CD1c-positive myeloid dendritic cell (primary cell): ENCODE data around the gene RABGAP1L.
"Not testable (repeated sequence)": the region's sequence is repeated elsewhere in the genome, so short reads cannot be mapped to it uniquely, and the experiment has no call there.

Experiments
- DNase-seq: peaks from one replicate; pipeline ENCODE4 v3.0.0-alpha.2; 2016; ENCODE audit errors: extremely low spot score

The RABGAP1L gene

DNA sequence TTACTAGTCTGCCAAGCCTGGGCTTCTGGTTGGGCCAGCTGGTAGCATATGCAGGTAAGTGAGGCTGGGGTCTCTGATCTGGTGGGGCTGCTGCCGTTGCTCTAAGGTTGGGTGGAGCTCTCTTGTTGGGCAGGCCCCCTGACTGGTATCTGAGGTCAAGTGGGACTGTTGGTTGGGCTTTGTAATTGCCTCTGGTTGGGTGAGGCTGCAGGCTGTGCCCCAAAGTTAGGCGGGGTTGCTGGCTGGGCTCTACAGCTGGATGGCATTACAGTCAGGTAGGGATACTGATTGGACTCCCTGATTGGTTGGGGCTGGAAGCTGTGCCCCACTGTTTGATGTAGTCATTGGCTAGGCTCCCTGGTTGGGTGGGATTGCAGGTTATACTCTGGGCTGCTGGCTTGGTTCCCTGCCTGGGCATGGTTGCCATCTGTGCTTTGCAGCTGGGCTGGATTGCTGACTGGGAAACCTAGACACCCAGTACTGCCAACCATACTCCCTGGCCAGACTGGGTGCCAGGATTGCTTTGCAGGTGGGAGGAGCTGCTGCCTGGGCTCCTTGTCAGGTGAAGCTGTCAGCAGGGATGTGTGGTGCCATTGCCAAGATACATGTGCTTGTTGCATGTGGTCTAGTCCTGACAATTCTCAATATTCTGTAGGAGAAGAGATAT is 130.5 kb downstream of the RABGAP1L start:
- no peak for DNase-seq

DNA sequence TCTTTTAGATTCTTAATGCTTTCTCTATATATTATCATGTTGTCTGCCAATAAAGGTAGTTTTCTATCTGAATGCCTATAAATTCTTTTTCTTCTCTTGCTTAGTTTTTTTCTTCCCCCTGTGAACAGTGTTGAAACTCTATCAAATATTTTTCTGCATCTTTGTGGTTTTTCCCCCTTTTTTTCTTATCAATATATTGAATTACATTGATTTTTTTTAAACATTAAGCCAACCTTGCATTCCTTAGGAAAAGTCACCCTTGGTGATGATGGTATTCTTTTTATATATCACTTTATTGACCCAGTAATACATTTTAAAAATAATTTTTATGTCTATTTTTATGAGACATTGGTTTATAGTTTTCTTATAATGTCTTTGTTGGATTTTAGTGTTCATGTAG is 131.7 kb downstream of the RABGAP1L start:
- no peak for DNase-seq

DNA sequence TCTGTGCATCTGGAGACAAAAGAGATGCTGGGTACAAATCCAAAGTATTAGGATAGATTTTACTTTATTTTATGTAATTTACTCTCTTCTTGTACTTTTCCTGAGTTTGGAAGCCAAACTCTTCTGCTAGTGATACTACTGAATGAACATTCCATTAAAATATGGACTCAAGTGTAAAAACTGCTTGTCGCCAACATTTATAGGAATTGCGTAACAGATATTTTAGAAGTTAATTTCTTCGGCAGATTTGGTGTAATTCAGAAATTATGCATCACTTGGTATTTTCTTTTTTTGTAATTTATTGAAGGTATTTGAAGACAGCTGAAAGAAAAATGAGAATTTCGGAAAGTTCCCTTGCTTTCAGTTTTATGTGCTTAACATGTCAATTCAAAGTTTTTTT is 137.0 kb downstream of the RABGAP1L start:
- no peak for DNase-seq

DNA sequence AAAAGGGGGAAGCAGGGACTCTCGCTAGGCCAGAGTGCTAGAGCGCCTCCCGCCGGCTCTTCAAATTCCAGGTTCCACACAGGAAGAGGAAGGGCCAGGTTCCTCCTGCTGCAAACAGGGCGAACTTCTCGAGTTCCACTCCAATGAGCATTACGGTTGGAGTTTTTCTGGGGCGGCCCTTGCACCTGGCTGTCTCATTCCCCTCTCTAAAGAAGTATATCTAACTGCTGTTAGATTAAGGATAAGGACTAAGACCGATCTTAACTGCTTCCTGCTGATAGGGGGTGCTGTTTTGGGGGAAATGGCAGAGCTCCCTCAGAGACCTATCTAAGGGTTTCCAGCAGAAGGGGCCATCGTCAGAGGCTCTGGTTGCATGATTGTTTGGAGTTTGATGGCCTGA is 138.0 kb downstream of the RABGAP1L start:
- no peak for DNase-seq

DNA sequence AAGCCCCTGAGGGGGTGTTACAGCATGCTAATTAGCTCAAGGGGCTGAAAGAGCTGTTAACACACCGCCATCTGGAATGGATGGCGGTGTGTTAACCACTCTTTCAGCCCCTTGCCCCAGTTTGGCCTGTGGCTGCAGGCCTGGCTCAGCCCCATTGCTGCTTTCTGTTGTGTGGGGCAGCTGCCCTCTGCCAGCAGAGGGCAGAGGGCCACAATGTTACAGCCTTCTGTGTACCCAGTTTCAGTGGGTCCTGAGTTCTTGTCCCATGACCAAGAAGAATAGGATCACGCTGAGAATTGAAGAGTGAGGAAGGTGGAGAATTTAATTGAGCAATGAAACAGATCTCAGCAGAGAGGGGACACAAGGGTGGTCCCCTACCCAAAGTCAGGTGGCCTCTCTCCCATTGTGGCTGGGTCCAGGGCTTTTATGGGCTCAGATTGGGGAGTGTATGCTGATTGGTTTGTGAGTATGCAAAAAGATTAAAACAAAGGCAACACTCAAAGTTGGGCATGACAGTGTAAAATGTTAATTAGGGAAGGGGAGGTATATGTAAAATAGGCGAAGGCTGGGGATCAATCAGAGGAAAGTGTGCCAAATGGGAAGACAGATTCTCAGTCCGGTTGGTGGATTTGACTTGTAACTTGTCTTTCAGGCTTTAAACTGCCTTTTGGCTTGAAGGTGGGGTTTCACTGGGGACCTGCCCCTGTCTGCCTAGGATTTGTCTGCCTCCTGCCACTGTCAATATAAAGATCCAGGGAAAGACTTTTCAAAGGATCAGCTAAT is 142.2 kb downstream of the RABGAP1L start:
- no peak for DNase-seq

DNA sequence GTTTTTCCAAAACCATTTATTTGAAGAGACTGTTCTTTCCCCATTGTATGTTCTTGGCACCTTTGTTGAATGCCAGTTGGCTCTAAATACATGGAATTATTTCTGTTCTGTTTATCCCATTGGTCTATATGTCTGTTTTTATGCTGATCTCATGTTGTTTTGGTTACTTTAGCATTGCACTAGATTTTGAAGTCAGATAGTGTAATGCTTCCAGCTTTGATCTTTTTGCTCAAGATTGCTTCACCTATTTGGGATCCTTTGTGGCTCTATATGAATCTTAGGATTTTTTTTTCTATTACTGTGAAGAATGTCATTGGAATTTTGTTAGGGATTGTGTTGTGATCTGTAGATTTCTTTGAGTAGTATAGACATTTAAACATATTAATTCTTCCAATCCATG is 149.3 kb downstream of the RABGAP1L start:
- DNase-seq, result no peak

DNA sequence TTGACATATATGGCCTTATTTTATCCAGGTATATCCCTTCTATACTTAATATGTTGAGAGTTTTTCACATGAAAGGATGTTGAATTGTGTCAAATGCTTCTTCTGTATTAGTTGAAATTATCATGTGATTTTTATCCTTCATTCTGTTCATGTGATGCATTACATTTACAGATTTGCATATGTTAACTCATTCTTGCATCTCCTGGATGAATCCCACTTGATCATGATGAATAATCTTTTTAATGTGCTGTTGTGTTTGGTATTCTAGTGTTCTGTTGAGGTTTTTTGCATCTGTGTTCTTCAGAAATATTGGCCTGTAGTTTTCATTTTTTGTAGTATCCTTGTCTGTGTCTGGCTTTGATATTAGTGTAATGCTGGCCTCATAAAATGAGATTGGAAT is 150.2 kb downstream of the RABGAP1L start:
- DNase-seq, result no peak

DNA sequence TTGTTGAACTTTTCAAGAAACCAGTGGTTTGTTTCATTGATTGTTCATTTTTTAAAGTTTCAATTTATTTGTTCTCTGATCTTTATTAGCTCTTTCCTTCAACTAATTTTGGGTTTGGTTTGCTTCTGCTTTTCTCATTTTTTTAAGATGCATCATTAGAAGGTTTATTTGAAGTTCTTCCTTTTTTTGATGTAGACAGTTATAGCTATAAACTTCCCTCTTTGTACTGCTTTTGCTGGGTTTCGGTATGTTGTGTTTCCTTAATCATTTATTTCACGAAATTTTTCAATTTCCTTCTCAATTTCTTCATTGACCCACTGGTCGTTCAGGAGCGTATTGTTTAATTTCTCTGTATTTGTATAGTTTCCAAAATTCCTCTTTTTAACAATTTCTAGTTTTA is 155.1 kb downstream of the RABGAP1L start:
- DNase-seq, result no peak

DNA sequence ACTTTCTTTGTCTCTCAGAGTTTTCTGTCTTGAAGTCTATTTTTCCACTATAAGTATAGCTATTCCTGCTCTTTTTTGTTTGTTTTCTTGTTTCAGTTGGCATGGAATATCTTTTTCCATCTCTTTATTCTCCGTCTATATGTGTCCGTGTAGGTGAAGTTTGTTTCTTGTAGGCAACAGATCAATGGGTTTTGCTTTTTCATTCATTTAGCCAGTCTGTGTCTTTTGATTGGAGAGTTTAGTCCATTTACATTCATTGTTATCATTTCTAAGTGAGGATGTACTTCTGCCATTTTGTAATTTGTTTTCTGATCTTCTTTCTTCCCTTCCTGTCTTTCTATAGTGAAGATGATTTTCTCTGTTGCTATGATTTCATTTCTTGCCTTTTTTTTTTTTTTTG is 155.9 kb downstream of the RABGAP1L start:
- no peak for DNase-seq

DNA sequence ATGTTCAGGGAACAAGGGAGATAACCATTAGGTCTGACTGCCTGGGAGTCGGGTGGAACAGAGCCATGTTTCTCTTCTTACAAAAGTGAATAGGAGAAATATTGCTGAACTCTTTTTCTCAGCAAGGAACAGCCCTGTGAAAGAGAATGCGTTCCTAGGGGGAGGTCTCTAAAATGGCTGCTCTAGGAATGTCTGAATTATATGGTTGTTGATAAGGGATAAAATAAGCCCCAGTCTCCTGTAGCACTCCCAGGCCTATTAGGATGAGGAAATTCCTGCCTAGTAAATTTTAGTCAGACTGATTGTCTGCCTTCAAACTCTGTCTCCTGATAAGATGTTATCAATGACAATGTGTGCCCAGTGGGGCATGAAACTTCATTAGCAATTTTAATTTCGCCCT is 161.6 kb downstream of the RABGAP1L start:
- DNase-seq, result not testable (repeated sequence)

DNA sequence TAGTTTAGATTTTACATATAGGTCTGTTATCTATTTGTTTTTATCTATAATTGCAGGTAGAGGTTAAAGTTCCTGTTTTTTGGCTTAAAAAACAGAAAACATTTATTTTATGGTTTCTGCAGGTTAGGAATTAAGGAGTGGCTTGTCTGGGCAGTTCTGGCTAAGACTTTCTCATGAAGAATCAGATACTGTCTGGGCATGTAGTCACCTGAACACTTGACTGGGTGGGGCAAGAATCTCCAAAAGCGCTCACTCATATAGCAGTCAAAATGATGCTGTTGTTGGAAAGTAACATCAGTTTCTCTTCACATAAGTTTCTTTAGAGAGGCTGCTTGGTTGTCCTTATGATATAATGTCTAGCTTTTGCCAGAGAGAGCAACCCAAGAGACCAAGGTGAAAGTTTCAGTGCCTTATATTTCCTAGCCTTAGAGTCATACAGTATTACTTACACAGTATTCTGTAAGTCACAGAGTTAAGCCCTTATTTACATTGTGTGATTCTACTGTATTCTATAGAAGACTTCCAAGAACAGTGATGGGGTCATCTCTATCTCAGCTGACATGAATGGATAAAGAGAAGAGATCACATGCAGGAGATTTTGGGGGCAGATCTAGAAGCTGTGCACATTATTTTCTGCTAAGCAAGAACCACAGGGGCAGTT is 163.0 kb downstream of the RABGAP1L start:
- DNase-seq, result no peak

DNA sequence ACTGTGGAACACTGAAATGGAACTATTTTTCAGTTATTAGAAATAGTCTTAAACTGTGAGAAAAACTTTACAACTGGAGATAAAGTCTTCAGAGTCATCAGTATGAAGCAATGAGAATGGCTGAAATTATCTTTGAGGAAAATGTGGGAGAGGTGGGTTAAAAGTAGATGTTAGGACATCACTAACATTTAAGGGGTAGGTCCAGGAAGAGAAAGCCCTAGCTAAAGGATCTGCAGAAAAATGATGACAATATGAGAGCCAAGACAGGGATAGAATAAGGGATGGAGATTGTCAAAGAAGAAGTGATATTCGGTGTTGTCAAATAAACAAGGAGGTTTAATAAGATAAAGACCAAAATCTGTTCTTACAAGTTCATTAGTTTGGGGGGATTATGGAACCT is 165.2 kb downstream of the RABGAP1L start:
- no peak for DNase-seq

DNA sequence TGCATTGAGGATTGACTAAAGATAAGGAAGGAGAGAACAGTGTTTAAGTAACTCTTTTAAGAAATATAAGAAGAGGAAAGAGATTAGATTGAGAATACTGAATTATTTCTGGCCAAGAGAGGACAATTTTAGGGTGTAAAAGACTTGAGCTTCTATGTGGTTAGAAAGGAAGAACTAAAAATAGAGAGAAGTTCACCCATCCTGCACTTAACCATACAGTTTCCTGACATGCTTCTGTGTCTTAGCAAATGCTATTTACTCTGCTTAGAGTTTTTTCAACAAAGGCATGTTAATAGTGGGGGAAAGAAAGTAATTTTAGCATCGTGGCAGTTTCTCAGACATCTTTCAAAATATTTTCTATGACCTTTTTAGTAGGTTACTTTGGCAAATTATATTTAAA is 165.6 kb downstream of the RABGAP1L start:
- DNase-seq, result no peak

DNA sequence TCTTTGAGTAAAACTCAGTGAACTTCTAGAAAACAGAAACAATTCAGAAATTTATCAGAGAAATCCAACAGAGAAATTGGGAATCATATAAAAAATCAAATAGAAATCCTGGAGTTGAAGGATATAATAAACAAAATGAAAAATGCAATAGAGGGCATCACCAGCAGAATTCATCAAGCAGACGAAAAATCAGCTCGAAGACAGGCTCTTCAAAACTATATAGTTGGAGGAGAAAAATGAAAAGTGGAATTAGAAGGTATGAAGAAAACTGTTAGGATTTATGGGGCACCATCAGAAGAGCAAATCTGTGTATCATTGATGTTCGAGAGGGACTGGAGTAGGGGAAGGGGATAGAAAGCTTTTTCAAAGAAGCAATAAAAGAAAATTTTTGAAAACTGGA is 167.0 kb downstream of the RABGAP1L start:
- no peak for DNase-seq

DNA sequence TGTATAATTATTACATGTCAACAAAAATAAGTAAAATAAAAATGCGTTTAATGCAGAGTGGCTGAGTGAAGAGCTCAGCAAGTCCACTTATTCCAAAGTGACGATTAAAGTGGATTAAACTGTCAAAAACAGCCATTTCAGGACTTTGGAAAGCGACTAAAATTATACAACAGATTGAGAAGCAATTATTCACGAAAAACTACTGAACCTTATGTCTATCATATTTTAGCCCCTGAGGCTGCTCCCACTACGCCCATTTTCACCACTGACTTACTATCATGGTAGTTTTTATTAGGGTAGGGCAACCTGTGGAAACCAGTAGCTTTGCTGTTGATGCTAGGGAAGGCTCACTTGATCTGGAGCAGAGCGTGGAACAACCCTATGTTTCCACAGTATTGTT is 174.1 kb downstream of the RABGAP1L start:
- no peak for DNase-seq

DNA sequence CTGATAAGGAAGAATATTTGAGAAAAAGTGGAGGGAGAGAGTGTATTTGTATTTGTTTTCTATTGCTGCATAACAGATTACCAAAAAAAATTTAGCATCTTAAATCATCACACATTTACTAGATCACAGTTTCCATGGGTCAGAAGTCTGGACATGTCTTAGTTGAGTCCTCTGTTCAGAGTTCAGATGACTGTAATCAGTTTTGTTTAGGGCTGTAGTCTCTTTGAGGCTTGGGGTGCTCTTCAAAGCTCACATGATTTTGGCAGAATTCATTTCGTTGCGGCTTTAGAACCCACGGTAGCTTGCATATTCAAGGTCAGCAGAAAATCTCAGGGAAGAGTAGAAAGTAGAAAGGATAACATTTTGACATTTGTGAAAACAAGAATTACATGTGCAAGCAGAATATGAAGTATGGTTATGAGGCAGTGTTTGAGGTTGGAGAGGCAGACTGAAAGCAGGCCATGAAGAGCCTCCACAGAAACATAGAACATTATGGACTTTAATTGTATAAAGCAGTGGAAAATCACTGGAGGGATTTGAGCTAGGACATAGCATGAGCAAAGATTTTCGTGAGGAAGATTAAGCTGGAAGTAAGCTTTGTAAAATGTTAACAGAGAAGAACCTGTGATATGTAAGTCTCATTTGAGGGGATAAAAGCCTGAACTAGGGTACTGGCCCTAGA is 177.8 kb downstream of the RABGAP1L start:
- DNase-seq, result no peak

DNA sequence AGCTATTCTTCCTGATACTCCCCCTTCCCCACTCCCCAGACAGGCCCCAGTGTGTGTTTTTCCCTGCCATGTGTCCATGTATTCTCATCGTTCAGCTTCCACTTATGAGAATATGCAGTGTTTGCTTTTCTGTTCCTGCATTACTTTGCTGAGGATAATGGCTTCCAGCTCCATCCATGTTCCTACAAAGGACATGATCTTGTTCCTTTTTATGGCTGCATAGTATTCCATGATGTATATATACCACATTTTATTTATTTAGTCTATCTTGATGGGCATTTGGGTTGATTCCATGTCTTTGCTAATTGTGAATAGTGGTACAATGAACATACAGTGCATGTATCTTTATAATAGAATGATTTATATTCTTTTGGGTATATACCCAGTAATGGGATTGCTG is 181.1 kb downstream of the RABGAP1L start:
- DNase-seq, result not testable (repeated sequence)

DNA sequence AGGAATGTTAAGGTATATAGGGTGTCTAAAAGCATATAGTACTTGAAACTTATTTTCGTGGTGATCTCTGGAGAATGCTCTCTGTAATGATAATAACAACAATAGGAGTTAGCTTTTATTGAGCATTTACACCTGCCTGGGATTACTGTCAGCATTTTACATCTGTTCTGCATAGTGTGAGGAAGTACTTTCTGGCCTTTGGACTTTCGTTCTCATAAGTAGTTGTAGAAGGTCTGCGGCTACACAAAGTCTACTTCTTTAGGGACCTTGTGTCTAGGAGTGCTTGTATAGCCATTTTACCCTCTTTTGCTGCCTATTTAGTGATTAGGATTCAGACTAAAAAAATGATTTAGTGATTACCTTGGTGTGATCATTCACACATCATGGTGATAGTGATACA is 184.8 kb downstream of the RABGAP1L start:
- DNase-seq, result no peak

DNA sequence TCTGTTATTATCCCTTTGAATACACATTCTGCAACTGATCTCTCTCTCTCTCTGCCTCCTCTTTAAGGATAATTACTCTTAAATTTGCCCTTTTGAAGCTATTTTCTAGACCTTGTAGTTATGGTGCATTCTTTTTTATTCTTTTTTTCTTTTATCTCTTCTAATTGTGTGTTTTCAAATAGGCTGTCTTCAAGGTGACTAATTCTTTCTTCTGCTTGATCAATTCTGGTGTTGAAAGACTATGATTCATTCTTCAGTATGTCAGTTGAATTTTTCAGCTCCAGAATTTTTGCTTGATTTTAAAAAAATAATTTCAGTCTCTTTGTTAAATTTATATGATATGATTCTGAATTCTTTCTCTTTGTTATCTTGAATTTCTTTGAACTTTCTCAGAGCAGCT is 192.8 kb downstream of the RABGAP1L start:
- no peak for DNase-seq

DNA sequence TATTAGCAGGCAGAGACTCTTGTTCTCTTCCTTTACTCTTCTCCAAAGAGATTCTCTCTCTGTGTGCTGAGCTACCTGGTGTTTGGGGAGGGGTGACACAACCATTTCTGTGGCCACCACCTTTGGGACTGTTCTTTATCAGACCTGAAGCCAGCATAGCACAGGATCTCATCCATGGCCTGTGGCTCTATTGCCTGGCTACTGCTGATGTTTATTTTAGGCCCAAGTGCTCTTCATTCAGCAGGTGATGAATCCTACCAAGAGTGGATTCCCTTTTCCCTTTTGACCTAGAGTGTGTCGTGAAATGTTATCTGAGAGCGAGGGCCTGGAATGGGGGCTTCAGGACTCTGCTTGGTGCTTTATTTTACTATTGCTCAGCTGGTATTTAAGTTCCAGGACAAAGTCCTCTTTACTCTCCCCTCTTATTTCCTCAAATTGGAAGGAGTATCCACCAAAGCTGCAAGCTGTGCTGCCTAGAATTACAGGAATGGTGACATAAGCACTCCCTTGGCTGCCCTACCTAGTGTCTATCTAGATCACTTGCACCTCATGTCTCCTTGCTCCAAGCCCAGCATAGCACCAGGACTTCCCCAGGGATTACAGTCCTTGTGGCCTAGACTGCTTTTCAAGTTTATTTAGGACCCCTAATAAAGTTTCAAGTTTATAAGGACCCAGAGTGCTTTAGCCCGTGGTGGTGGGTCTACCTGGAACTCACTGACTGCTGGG is 193.7 kb downstream of the RABGAP1L start:
- no peak for DNase-seq

DNA sequence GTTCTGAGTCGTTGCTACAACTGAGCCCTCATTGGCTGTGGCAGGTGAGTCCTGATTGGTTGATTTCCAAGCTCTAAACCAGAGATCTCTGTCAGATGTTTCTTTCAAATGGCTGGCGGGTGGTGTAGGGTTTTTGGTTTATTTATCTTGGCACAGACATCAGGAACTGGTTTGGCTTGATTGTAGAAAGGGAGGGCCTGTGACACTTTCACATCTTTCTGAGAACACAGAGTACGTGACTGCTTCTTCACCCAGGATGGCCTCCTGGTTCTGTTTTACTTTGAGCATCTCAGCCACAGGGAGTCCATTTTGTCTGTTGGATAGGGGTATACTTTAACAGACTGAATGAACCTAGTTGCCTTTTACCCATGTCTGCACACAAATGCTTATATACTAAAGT is 199.0 kb downstream of the RABGAP1L start:
- DNase-seq, result no peak
